ENCODE data around the gene ZFYVE26. TPM values are rescaled to one million over a fixed set of nuclear protein-coding genes. Genes with fewer than 3 reads are reported as not detected.
"Not testable (repeated sequence)": the region's sequence is repeated elsewhere in the genome, so short reads cannot be mapped to it uniquely, and the experiment has no call there.

The ZFYVE26 gene
- total RNA-seq, 2 donors from 2014 or later: 11.7 to 31.0 TPM

GRCh38 chr14:67718265-67718664, 98.1 kb downstream of the ZFYVE26 start:
- no peaks in the 10 kb centered on the region for H3K9me3 ChIP-seq
- no peaks in the 10 kb centered on the region for H3K36me3 ChIP-seq (replicated peaks in 1 of 2; ENCODE audit: insufficient read depth in 1 of 2, low read depth in 2 of 2)
- no peaks in the 10 kb centered on the region for H3K27me3 ChIP-seq
- no peak overlapping the region for H3K4me3 ChIP-seq
- no peak overlapping the region for H3K27ac ChIP-seq
- DNase-seq: no peak
- H3K4me1 ChIP-seq: peaks cover 18% of the 10 kb centered on the region
- 58 to 68% methylated on average over 2 of the region's 2 CpGs for whole genome bisulfite sequencing, 2 donors
- no peak for TF ChIP-seq CTCF (IDR thresholded peaks at IDR 0.05)
- no peak for TF ChIP-seq POLR2A (IDR thresholded peaks at IDR 0.05)
- intact Hi-C loops (cut with DNase I): no loop called here
- no peak for ATAC-seq

GRCh38 chr14:67717048-67717447, 99.3 kb downstream of the ZFYVE26 start:
- no peaks in the 10 kb centered on the region for H3K27me3 ChIP-seq
- ATAC-seq (no peak), DNase-seq (no peak)
- H3K36me3 ChIP-seq (replicated peaks in 1 of 2; ENCODE audit: insufficient read depth in 1 of 2, low read depth in 2 of 2): no peaks in the 10 kb centered on the region
- no peaks in the 10 kb centered on the region for H3K9me3 ChIP-seq
- peaks cover 12% of the 10 kb centered on the region for H3K4me1 ChIP-seq
- WGBS, 2 donors: 94 to 95% methylated on average over 1 of the region's 1 CpG
- TF ChIP-seq CTCF (IDR thresholded peaks at IDR 0.05): no peak
- TF ChIP-seq POLR2A (IDR thresholded peaks at IDR 0.05): no peak
- H3K4me3 ChIP-seq: no peak overlapping the region
- no peak overlapping the region for H3K27ac ChIP-seq
- intact Hi-C loops (cut with DNase I): no loop called here

- DNase-seq (no peak), ATAC-seq (no peak)
- no peaks in the 10 kb centered on the region for H3K36me3 ChIP-seq (replicated peaks in 1 of 2; ENCODE audit: insufficient read depth in 1 of 2, low read depth in 2 of 2)
- no peaks in the 10 kb centered on the region for H3K27me3 ChIP-seq
- H3K9me3 ChIP-seq: no peaks in the 10 kb centered on the region
- no peak overlapping the region for H3K27ac ChIP-seq
- H3K4me1 ChIP-seq: peaks cover 9% of the 10 kb centered on the region
- H3K4me3 ChIP-seq: no peak overlapping the region
- 89 to 92% methylated on average over 2 of the region's 2 CpGs for WGBS, 2 donors
- no peak for TF ChIP-seq CTCF (IDR thresholded peaks at IDR 0.05)
- no peak for TF ChIP-seq POLR2A (IDR thresholded peaks at IDR 0.05)
- intact Hi-C loops (cut with DNase I): no loop called here
Measured at GRCh38 chr14:67710209-67710608, 106.2 kb downstream of the ZFYVE26 start.

GRCh38 chr14:67709796-67710195, 106.6 kb downstream of the ZFYVE26 start:
- H3K9me3 ChIP-seq; H3K36me3 ChIP-seq (replicated peaks in 1 of 2; ENCODE audit: insufficient read depth in 1 of 2, low read depth in 2 of 2); H3K4me3 ChIP-seq; H3K27ac ChIP-seq; H3K27me3 ChIP-seq; DNase-seq; ATAC-seq: not testable (repeated sequence)
- intact Hi-C loops (cut with DNase I): loop anchor here (10.0 kb wide), 1 partner anchor 125 kb away; no protein-coding TSS in a partner anchor
- 52 to 56% methylated on average over 1 of the region's 1 CpG for WGBS, 2 donors
- peaks cover 13% of the 10 kb centered on the region for H3K4me1 ChIP-seq

- H3K27me3 ChIP-seq; H3K36me3 ChIP-seq (replicated peaks in 1 of 2; ENCODE audit: insufficient read depth in 1 of 2, low read depth in 2 of 2); H3K4me3 ChIP-seq; H3K9me3 ChIP-seq; DNase-seq; ATAC-seq: not testable (repeated sequence)
- H3K4me1 ChIP-seq: peaks cover 15% of the 10 kb centered on the region
- peak overlapping the region in 1 of 4 donors; percentile 23 for H3K27ac ChIP-seq
- intact Hi-C loops (cut with DNase I): loop anchor here (10.0 kb wide), 1 partner anchor 125 kb away; no protein-coding TSS in a partner anchor
Measured at GRCh38 chr14:67709346-67709745, 107.0 kb downstream of the ZFYVE26 start.

GRCh38 chr14:67705211-67705610, 111.2 kb downstream of the ZFYVE26 start:
- no peaks in the 10 kb centered on the region for H3K9me3 ChIP-seq
- H3K27ac ChIP-seq: no peak overlapping the region
- H3K4me1 ChIP-seq: peaks cover 15% of the 10 kb centered on the region
- ATAC-seq (no peak), DNase-seq (no peak)
- WGBS, 2 donors: 44 to 47% methylated on average over 3 of the region's 3 CpGs
- H3K4me3 ChIP-seq: no peak overlapping the region
- H3K36me3 ChIP-seq (replicated peaks in 1 of 2; ENCODE audit: insufficient read depth in 1 of 2, low read depth in 2 of 2): no peaks in the 10 kb centered on the region
- intact Hi-C loops (cut with DNase I): loop anchor here (10.0 kb wide), 1 partner anchor 120 kb away; no protein-coding TSS in a partner anchor
- TF ChIP-seq POLR2A (IDR thresholded peaks at IDR 0.05) (no peak), CTCF (IDR thresholded peaks at IDR 0.05) (no peak)
- H3K27me3 ChIP-seq: no peaks in the 10 kb centered on the region

Measured in body of pancreas (tissue), 4 donors.